HepG2 (cell line): ENCODE measurements around the gene SYDE2. TPM values are rescaled to one million over a fixed set of nuclear protein-coding genes. Genes with fewer than 3 reads are reported as not detected.
A peak's percentile ranks its signal among the peaks of the same experiment; 100 is the strongest.

ENCODE experiments used
- ATAC-seq: fragments of 200-7000 bp; cut with Tn5 transposase; 3 replicates; pipeline ENCODE4 v1.9.1; 2020; ENCODE audit warnings: mild to moderate bottlenecking, moderate library complexity
- BruUV-seq: library from RNA; stranded (reverse); fragments of 400-500 nt; replicated peaks from 2 replicates; lab custom pipeline; 2021; lab: Mats Ljungman, UMichigan
- CTCF ChIA-PET: fragments of 300-600 bp; formaldehyde crosslinking; extraction: SDS; loops from one replicate; lab custom pipeline; 2021; ENCODE audit warnings: low total read pairs, inconsistent platforms, low intra/inter-chr PET ratio; lab: Yijun Ruan, JAX
- POLR2A ChIA-PET: fragments of 350-600 bp; sonication (Branson Sonifier 250); formaldehyde crosslinking; loops from one replicate; lab custom pipeline; 2020; ENCODE audit warnings: antibody characterized with exemption, inconsistent platforms; lab: Yijun Ruan, JAX
- DNase-seq: peaks from one replicate; pipeline ENCODE4 v3.0.0-alpha.2; 2015; ENCODE audit warnings: low spot score
- FAIRE-seq: peaks from 3 replicates; lab custom pipeline; 2011; peaks lifted over from hg19 to GRCh38; lab: Jason Lieb, UNC
- H2AFZ ChIP-seq: one replicate; pipeline ENCODE4 v1.6.1; 2011; ENCODE audit warnings: low read length, inconsistent platforms
- H3K27ac ChIP-seq: fragments of 300-600 bp; 3 replicates; pipeline ENCODE4 v1.8.0; 2011; ENCODE audit warnings: mixed run types, mild to moderate bottlenecking, mixed read lengths, low read length, inconsistent platforms; ENCODE audit not compliant: insufficient read depth; ENCODE audit errors: extremely low read length
- H3K27me3 ChIP-seq, 2 experiments: fragments of 200-600 bp in 1 of 2; 2 replicates in 1 of 2; 3 replicates in 1 of 2; pipeline versions ENCODE4 v1.6.0 to v1.8.0; 2011; ENCODE audit warnings: low read length in 2 of 2, mild to moderate bottlenecking in 2 of 2, moderate library complexity in 2 of 2, inconsistent platforms in 1 of 2; ENCODE audit not compliant: insufficient read depth in 2 of 2, control insufficient read depth in 1 of 2
- H3K36me3 ChIP-seq, 2 experiments: fragments of 200-600 bp in 1 of 2; replicated peaks in 1 of 2; 2 replicates in 1 of 2; 3 replicates in 1 of 2; pipeline versions ENCODE4 v1.5.1 to v1.8.0; 2011; ENCODE audit warnings: low read length in 2 of 2, inconsistent platforms in 1 of 2; ENCODE audit not compliant: insufficient read depth in 2 of 2, control insufficient read depth in 1 of 2
- H3K4me1 ChIP-seq: 2 replicates; pipeline ENCODE4 v1.5.1; 2012; ENCODE audit warnings: low read length, inconsistent platforms; ENCODE audit not compliant: insufficient read depth
- H3K4me2 ChIP-seq: 2 replicates; pipeline ENCODE4 v1.6.0; 2011; ENCODE audit warnings: low read depth, low read length, inconsistent platforms
- H3K4me3 ChIP-seq, 3 experiments: fragments of 200-600 bp in 1 of 3; sonication (generic), shearing (Covaris generic) in 1 of 3; replicated peaks in 1 of 3; 2 replicates each; pipeline ENCODE4 v1.5.1; 2011 to 2016; ENCODE audit warnings: low read length in 3 of 3, inconsistent platforms in 2 of 3, low read depth in 2 of 3, mild to moderate bottlenecking in 2 of 3, control low read depth in 1 of 3, mixed read lengths in 1 of 3; ENCODE audit not compliant: insufficient read depth in 1 of 3
- H3K79me2 ChIP-seq: one replicate; pipeline ENCODE4 v1.6.1; 2011; ENCODE audit warnings: low read length, inconsistent platforms; ENCODE audit not compliant: insufficient read depth
- H3K9ac ChIP-seq: 2 replicates; pipeline ENCODE4 v1.6.0; 2011; ENCODE audit warnings: mild to moderate bottlenecking, low read depth, low read length, inconsistent platforms; ENCODE audit not compliant: insufficient read depth
- H3K9me3 ChIP-seq: 2 replicates; pipeline ENCODE4 v1.5.1; 2012; ENCODE audit warnings: mild to moderate bottlenecking, low read length
- H4K20me1 ChIP-seq: 2 replicates; pipeline ENCODE4 v1.6.0; 2011; ENCODE audit warnings: inconsistent platforms, mild to moderate bottlenecking, low read length, moderate library complexity; ENCODE audit not compliant: insufficient read depth
- CREB1 ChIP-seq, 2 experiments: fragments of 450-650 bp in 1 of 2; IDR thresholded peaks; 2 replicates each; pipeline ENCODE4 v1.6.1; 2016 to 2017; ENCODE audit warnings: control low read depth in 1 of 2, mild to moderate bottlenecking in 1 of 2, missing compliant biosample characterization in 1 of 2, missing genetic modification characterization in 1 of 2
- ELF1 ChIP-seq: sonication (generic); formaldehyde crosslinking; IDR thresholded peaks from 2 replicates; pipeline ENCODE4 v1.4.0; 2020; ENCODE audit warnings: missing genetic modification reagents
- NFYC ChIP-seq: IDR thresholded peaks from 2 replicates; pipeline ENCODE4 v1.6.1; 2016; ENCODE audit warnings: missing genetic modification reagents, missing compliant biosample characterization
- PHF21A ChIP-seq: sonication (generic); formaldehyde crosslinking; IDR thresholded peaks from 2 replicates; pipeline ENCODE4 v1.5.0; 2020; ENCODE audit warnings: mild to moderate bottlenecking, missing genetic modification reagents
- SP5 ChIP-seq: IDR thresholded peaks from 2 replicates; pipeline ENCODE4 v1.6.1; 2016; ENCODE audit warnings: low read depth, borderline replicate concordance
- ZNF256 ChIP-seq: sonication (generic); formaldehyde crosslinking; conservative IDR thresholded peaks from 2 replicates; pipeline ENCODE4 v1.4.0; 2020; ENCODE audit warnings: missing genetic modification reagents
- ZNF883 ChIP-seq: sonication (generic); formaldehyde crosslinking; IDR thresholded peaks from 2 replicates; pipeline ENCODE4 v1.5.1; 2020; ENCODE audit warnings: mild to moderate bottlenecking, missing genetic modification reagents; ENCODE audit errors: not compliant biosample characterization
- WGBS: methylation state at CpG from one replicate; pipeline ENCODE4 v1.1.6; 2017; ENCODE audit warnings: low lambda C conversion rate; 5-methylcytosine and 5-hydroxymethylcytosine counted together
- in situ Hi-C: cut with HindIII; loops from 2 replicates; pipeline ENCODE4 v1.10.0; 2017; ENCODE audit warnings: low pct_unique_long_range_greater_than_20kb; ENCODE audit not compliant: extremely low pct_ligation_motif_present
- intact Hi-C: fragments of 100-400 bp; cut with micrococcal nuclease; formaldehyde crosslinking; loops from one replicate; pipeline ENCODE4 v1.10.0; 2022; ENCODE audit not compliant: unreplicated experiment
- polyA plus RNA-seq, 8 experiments: library from polyadenylated mRNA; depleted of rRNA in 3 of 8; stranded (reverse) in 7 of 8; unstranded in 1 of 8; fragments of >200 nt; fragmentation: Illumina TruSeq in 4 of 8; extraction: Trizol in 4 of 8; gene quantifications; 2 replicates each; pipeline versions ENCODE4 v1.2.1 to v1.2.3, GENCODE V29; 2011 to 2016; ENCODE audit warnings: low read depth in 4 of 8, missing spikeins in 1 of 8, mixed read lengths in 1 of 8; ENCODE audit not compliant: insufficient read depth in 1 of 8
- total RNA-seq, 5 experiments: library from RNA; depleted of rRNA; stranded (reverse); fragments of >200 nt; fragmentation: Illumina TruSeq; extraction: Trizol; gene quantifications; 2 replicates each; pipeline ENCODE4 v1.2.3, GENCODE V29; 2016; ENCODE audit warnings: low read depth in 1 of 5
- TF ChIP-seq, protein P1 (sequence below): sonication (generic); formaldehyde crosslinking; conservative IDR thresholded peaks from 2 replicates; pipeline ENCODE4 v1.4.0; 2020; ENCODE audit warnings: mild to moderate bottlenecking, missing genetic modification reagents, moderate library complexity
- TF ChIP-seq, protein P2 (sequence below): sonication (generic); formaldehyde crosslinking; IDR thresholded peaks from 2 replicates; pipeline ENCODE4 v1.4.0; 2020; ENCODE audit warnings: missing genetic modification reagents, mild to moderate bottlenecking, borderline replicate concordance

Gene SYDE2
- total and polyA plus RNA-seq, 2 of the 13 experiments (the other 11 are each of a cell fraction or from before 2014, with no cell fraction given): 1.8 to 5.3 TPM

DNA sequence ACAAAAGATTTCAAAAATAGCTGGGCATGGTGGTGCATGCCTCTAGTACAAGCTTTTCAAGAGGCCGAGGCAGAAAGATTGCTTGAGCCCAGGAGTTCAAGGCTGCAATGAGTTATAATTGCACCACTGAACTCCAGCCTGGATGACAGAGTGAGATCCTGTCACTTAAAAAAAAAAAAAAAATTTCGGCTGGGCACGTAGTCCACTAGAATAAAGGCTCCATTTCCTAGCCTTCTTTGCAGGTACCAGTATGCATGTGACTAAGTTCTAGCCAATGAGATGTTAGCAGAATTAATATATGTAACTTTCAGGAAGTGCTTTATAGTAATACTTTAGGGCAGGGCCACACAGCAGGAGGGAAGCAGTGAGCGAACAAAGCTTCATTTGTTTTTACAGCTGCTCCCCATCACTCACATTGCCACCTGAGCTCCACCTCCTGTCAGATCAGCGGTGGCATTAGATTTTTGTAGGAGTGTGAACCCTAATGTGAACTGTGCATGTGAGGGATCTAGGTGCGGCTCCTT lies 28.8 kb upstream of the SYDE2 start:
- in situ Hi-C loops: no loop called here
- Histone ChIP-seq H3K9ac (no peak overlapping the region), H3K27me3 (no peaks in the 10 kb centered on the region), H3K4me2 (peak overlapping the region; percentile 52), H3K4me1 (peaks cover 21% of the 10 kb centered on the region), H3K4me3 (peak overlapping the region in 1 of 3 experiments; percentile 10; a peak in 1 of 6 replicates), H3K79me2 (no peaks in the 10 kb centered on the region), H3K9me3 (no peaks in the 10 kb centered on the region), H3K36me3 (no peaks in the 10 kb centered on the region), H3K27ac (no peak overlapping the region), H2AFZ (no peak overlapping the region), H4K20me1 (no peaks in the 10 kb centered on the region)
- intact Hi-C loops: loop anchor here (1.0 kb wide), 1 partner anchor 120 kb away; no protein-coding TSS in a partner anchor
- ChIA-PET POLR2A (no interaction called here), CTCF (no interaction called here)
- no TSS peak for BruUV-seq
- WGBS: 14% methylated on average over 6 of the region's 6 CpGs
- TF ChIP-seq ZNF256 (CRISPR knock-in tag) (no peak), ELF1 (CRISPR knock-in tag) (0 out of 2 replicates have a peak, but pooled peaks have one; percentile 15), ZNF883 (CRISPR knock-in tag) (no peak), NFYC (CRISPR knock-in tag) (0 out of 2 replicates have a peak, but pooled peaks have one; percentile 21), PHF21A (peak; percentile 60), CREB1 (IDR thresholded peaks at IDR 0.05) (no peak), CREB1 (CRISPR knock-in tag; IDR thresholded peaks at IDR 0.05) (0 out of 2 replicates have a peak, but pooled peaks have one; percentile 34), SP5 (peak; percentile 30; the same call in 1 of the 2 replicates)
- TF ChIP-seq, protein P1, sequence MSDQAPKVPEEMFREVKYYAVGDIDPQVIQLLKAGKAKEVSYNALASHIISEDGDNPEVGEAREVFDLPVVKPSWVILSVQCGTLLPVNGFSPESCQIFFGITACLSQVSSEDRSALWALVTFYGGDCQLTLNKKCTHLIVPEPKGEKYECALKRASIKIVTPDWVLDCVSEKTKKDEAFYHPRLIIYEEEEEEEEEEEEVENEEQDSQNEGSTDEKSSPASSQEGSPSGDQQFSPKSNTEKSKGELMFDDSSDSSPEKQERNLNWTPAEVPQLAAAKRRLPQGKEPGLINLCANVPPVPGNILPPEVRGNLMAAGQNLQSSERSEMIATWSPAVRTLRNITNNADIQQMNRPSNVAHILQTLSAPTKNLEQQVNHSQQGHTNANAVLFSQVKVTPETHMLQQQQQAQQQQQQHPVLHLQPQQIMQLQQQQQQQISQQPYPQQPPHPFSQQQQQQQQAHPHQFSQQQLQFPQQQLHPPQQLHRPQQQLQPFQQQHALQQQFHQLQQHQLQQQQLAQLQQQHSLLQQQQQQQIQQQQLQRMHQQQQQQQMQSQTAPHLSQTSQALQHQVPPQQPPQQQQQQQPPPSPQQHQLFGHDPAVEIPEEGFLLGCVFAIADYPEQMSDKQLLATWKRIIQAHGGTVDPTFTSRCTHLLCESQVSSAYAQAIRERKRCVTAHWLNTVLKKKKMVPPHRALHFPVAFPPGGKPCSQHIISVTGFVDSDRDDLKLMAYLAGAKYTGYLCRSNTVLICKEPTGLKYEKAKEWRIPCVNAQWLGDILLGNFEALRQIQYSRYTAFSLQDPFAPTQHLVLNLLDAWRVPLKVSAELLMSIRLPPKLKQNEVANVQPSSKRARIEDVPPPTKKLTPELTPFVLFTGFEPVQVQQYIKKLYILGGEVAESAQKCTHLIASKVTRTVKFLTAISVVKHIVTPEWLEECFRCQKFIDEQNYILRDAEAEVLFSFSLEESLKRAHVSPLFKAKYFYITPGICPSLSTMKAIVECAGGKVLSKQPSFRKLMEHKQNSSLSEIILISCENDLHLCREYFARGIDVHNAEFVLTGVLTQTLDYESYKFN (CRISPR knock-in tag): 0 out of 2 replicates have a peak, but pooled peaks have one; percentile 17
- TF ChIP-seq, protein P2, sequence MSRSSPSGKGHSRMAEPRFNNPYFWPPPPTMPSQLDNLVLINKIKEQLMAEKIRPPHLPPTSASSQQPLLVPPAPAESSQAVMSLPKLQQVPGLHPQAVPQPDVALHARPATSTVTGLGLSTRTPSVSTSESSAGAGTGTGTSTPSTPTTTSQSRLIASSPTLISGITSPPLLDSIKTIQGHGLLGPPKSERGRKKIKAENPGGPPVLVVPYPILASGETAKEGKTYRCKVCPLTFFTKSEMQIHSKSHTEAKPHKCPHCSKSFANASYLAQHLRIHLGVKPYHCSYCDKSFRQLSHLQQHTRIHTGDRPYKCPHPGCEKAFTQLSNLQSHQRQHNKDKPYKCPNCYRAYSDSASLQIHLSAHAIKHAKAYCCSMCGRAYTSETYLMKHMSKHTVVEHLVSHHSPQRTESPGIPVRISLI (CRISPR knock-in tag): peak; percentile 69; the same call in 1 of the 2 replicates
- peak; percentile 50 for DNase-seq
- FAIRE-seq: no peak
- ATAC-seq: peak; percentile 85
